ENCODE measurements around the gene ITPKB. TPM values are rescaled to one million over a fixed set of nuclear protein-coding genes. Genes with fewer than 3 reads are reported as not detected.

Gene ITPKB
- polyA plus RNA-seq, 1 of the 3 experiments (the other 2 are of a cell fraction) = 2.4 TPM

- DNase-seq = no peak
- H2AFZ ChIP-seq (ENCODE audit: low read depth) = no peak overlapping the region
- no peaks in the 10 kb centered on the region for H3K79me2 ChIP-seq (ENCODE audit: insufficient read depth)
- H3K36me3 ChIP-seq (replicated peaks in 1 of 2; ENCODE audit: control insufficient read depth in 1 of 2, insufficient read depth in 2 of 2, low read length in 1 of 2) = no peaks in the 10 kb centered on the region
- H3F3A ChIP-seq (replicated peaks; ENCODE audit: insufficient read depth) = no peaks in the 10 kb centered on the region
- H3K27me3 ChIP-seq (ENCODE audit: insufficient read depth) = no peaks in the 10 kb centered on the region
- WGBS (ENCODE audit: low lambda C conversion rate) = 37% methylated on average over 5 of the region's 5 CpGs
- H3K9ac ChIP-seq = no peak overlapping the region
- no peak overlapping the region for H3K4me3 ChIP-seq (ENCODE audit: low read depth in 2 of 2, low read length in 1 of 2)
- no peak overlapping the region for H3K4me2 ChIP-seq
- no peaks in the 10 kb centered on the region for H3K9me3 ChIP-seq
- no peak for TF ChIP-seq POLR2AphosphoS5 (IDR thresholded peaks at IDR 0.05; ENCODE audit: low read depth, low read length)
- TF ChIP-seq FOXM1 (IDR thresholded peaks at IDR 0.05; ENCODE audit: low read depth) = no peak
- no peak for TF ChIP-seq ZBTB33 (IDR thresholded peaks at IDR 0.05; ENCODE audit: borderline replicate concordance, low read depth)
- TF ChIP-seq GABPA (IDR thresholded peaks at IDR 0.05; ENCODE audit: low read depth) = no peak
- no peak for TF ChIP-seq MEF2A (IDR thresholded peaks at IDR 0.05; ENCODE audit: borderline replicate concordance, low read depth)
- TF ChIP-seq SMC3 (IDR thresholded peaks at IDR 0.05; ENCODE audit: low read depth, low read length) = no peak
- no peak for TF ChIP-seq YY1 (IDR thresholded peaks at IDR 0.05; ENCODE audit: low read depth)
- no peak for TF ChIP-seq RCOR1 (IDR thresholded peaks at IDR 0.05; ENCODE audit: low read length)
- no peak for TF ChIP-seq NRF1 (IDR thresholded peaks at IDR 0.05; ENCODE audit: low read depth, low read length)
- TF ChIP-seq, protein P1, sequence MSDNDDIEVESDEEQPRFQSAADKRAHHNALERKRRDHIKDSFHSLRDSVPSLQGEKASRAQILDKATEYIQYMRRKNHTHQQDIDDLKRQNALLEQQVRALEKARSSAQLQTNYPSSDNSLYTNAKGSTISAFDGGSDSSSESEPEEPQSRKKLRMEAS (IDR thresholded peaks at IDR 0.05; ENCODE audit: low read depth) = peak; percentile 78; the same call in 1 of the 2 replicates
- no peak for TF ChIP-seq FOXJ3 (CRISPR knock-in tag; IDR thresholded peaks at IDR 0.05)
- no peak for TF ChIP-seq MXI1 (IDR thresholded peaks at IDR 0.05; ENCODE audit: low read depth, low read length)
- no peak for TF ChIP-seq USF2 (IDR thresholded peaks at IDR 0.05; ENCODE audit: borderline replicate concordance, low read depth, low read length)
- no peak for TF ChIP-seq CHD2 (IDR thresholded peaks at IDR 0.05; ENCODE audit: low read length, partially characterized antibody)
- no peak for TF ChIP-seq RFX5 (IDR thresholded peaks at IDR 0.05; ENCODE audit: low read length)
- TF ChIP-seq, protein P2, sequence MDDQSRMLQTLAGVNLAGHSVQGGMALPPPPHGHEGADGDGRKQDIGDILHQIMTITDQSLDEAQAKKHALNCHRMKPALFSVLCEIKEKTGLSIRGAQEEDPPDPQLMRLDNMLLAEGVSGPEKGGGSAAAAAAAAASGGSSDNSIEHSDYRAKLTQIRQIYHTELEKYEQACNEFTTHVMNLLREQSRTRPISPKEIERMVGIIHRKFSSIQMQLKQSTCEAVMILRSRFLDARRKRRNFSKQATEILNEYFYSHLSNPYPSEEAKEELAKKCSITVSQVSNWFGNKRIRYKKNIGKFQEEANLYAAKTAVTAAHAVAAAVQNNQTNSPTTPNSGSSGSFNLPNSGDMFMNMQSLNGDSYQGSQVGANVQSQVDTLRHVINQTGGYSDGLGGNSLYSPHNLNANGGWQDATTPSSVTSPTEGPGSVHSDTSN (IDR thresholded peaks at IDR 0.05) = peak; percentile 44
- no peak for TF ChIP-seq TEAD4 (IDR thresholded peaks at IDR 0.05; ENCODE audit: borderline replicate concordance, insufficient read depth)
- no peak for TF ChIP-seq USF1 (IDR thresholded peaks at IDR 0.05; ENCODE audit: borderline replicate concordance, low read depth)
- TF ChIP-seq JUND (IDR thresholded peaks at IDR 0.05) = no peak
- TF ChIP-seq EP300 (IDR thresholded peaks at IDR 0.05; ENCODE audit: borderline replicate concordance in 1 of 2, low read depth in 1 of 2, low read length in 1 of 2) = no peak
- TF ChIP-seq, protein P3, sequence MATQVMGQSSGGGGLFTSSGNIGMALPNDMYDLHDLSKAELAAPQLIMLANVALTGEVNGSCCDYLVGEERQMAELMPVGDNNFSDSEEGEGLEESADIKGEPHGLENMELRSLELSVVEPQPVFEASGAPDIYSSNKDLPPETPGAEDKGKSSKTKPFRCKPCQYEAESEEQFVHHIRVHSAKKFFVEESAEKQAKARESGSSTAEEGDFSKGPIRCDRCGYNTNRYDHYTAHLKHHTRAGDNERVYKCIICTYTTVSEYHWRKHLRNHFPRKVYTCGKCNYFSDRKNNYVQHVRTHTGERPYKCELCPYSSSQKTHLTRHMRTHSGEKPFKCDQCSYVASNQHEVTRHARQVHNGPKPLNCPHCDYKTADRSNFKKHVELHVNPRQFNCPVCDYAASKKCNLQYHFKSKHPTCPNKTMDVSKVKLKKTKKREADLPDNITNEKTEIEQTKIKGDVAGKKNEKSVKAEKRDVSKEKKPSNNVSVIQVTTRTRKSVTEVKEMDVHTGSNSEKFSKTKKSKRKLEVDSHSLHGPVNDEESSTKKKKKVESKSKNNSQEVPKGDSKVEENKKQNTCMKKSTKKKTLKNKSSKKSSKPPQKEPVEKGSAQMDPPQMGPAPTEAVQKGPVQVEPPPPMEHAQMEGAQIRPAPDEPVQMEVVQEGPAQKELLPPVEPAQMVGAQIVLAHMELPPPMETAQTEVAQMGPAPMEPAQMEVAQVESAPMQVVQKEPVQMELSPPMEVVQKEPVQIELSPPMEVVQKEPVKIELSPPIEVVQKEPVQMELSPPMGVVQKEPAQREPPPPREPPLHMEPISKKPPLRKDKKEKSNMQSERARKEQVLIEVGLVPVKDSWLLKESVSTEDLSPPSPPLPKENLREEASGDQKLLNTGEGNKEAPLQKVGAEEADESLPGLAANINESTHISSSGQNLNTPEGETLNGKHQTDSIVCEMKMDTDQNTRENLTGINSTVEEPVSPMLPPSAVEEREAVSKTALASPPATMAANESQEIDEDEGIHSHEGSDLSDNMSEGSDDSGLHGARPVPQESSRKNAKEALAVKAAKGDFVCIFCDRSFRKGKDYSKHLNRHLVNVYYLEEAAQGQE (IDR thresholded peaks at IDR 0.05; ENCODE audit: low read depth, low read length) = no peak
- TF ChIP-seq SIN3A (IDR thresholded peaks at IDR 0.05; ENCODE audit: borderline replicate concordance, low read depth, low read length) = peak; percentile 35; the same call in 1 of the 2 replicates
- TF ChIP-seq TAF1 (IDR thresholded peaks at IDR 0.05; ENCODE audit: borderline replicate concordance, low read depth, low read length) = no peak
- no peak for TF ChIP-seq IRF3 (IDR thresholded peaks at IDR 0.05; ENCODE audit: low read depth, low read length)
- no peaks in the 10 kb centered on the region for H3K4me1 ChIP-seq (ENCODE audit: control insufficient read depth in 1 of 2, insufficient read depth in 2 of 2, low read depth in 1 of 2, low read length in 1 of 2)
- CTCF ChIA-PET = interaction anchor here (1.2 kb wide), 1 partner anchor 67 kb away, joined by 3 read pairs; no protein-coding TSS in a partner anchor
- H3K9me2 ChIP-seq = no peaks in the 10 kb centered on the region
- POLR2A ChIA-PET = no interaction called here
- no peak overlapping the region for H3K27ac ChIP-seq (ENCODE audit: low read depth in 2 of 2, low read length in 1 of 2)
- no peaks in the 10 kb centered on the region for H4K20me1 ChIP-seq (ENCODE audit: insufficient read depth)
Measured at GRCh38 chr1:226778657-226779058, 39.6 kb upstream of the ITPKB start.
